Measurements from ENCODE around the gene GPR108.

DNA sequence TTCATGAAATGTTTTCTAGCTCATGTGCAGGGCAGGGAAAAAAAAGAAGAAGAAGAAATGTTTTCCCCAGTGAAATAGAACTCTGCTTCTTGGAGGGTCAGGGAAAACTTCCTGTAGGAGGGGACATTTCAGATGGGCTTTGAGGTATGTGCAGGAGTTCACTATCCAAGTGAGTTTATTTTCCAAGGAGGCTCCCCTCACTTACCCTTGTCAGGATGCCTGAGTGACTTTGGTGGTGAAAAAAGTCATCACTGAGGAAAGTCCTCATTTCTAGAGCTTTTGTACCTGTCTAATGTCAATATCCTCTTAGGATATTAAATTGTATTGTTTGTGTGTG, 16.3 kb downstream of the GPR108 start:
- TF ChIP-seq, protein P1, sequence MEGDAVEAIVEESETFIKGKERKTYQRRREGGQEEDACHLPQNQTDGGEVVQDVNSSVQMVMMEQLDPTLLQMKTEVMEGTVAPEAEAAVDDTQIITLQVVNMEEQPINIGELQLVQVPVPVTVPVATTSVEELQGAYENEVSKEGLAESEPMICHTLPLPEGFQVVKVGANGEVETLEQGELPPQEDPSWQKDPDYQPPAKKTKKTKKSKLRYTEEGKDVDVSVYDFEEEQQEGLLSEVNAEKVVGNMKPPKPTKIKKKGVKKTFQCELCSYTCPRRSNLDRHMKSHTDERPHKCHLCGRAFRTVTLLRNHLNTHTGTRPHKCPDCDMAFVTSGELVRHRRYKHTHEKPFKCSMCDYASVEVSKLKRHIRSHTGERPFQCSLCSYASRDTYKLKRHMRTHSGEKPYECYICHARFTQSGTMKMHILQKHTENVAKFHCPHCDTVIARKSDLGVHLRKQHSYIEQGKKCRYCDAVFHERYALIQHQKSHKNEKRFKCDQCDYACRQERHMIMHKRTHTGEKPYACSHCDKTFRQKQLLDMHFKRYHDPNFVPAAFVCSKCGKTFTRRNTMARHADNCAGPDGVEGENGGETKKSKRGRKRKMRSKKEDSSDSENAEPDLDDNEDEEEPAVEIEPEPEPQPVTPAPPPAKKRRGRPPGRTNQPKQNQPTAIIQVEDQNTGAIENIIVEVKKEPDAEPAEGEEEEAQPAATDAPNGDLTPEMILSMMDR (conservative IDR thresholded peaks at IDR 0.05; ENCODE audit: low read length): no peak
- TF ChIP-seq EZH2phosphoT487 (IDR thresholded peaks at IDR 0.05; ENCODE audit: borderline replicate concordance): no peak
